Stimulated activated CD8-positive, alpha-beta memory T cell treated with anti-CD3 and anti-CD28 coated beads, Interleukin-15, amount 100 ng/mL, for 48 hours (primary cell): ENCODE measurements around the gene CD96.

Experiments
- DNase-seq, 2 donors: peaks; one replicate each; pipeline ENCODE4 v3.0.0-alpha.2; 2020; ENCODE audit warnings: low read depth in 2 of 2

The CD96 gene

DNA sequence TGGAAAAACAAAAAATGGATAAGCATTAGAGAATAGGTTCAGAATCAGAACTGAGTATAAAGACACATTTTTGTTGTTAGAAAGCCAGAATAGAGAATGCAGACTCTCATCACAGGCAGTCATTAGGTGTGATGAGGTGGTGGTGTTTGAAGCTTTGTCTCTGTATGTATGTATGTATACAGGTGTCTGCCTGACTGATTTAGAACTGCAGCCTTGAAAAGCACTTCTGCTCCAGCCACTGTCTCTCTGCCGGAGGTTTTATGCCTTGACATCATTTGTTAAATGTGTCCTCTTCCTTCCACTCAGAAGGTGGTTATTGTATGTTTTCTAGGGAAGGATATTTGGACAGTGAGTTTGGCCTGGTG is 133.8 kb downstream of the CD96 start:
- DNase-seq = no peak

GRCh38 chr3:111676211-111677006 is 134.4 kb downstream of the CD96 start:
- no peak for DNase-seq

DNA sequence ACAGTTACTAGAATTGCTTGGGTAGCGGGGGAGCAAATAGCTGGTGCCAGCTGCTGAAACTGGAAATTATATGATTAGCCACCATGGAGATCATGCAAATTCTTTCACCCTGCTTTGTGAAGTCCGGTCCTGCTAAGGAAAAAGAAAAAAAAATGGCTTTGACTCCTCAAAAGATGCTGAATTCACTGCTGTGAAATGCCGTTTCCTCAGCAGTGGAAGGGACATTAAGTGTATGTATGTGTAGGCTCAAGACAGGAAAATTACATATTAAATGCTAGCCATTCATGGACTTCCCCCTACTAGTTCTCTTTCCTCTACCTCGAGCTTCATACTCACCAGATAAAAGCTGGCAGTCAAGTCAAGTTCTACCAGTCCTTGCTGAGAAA is 135.0 kb downstream of the CD96 start:
- DNase-seq = no peak

DNA sequence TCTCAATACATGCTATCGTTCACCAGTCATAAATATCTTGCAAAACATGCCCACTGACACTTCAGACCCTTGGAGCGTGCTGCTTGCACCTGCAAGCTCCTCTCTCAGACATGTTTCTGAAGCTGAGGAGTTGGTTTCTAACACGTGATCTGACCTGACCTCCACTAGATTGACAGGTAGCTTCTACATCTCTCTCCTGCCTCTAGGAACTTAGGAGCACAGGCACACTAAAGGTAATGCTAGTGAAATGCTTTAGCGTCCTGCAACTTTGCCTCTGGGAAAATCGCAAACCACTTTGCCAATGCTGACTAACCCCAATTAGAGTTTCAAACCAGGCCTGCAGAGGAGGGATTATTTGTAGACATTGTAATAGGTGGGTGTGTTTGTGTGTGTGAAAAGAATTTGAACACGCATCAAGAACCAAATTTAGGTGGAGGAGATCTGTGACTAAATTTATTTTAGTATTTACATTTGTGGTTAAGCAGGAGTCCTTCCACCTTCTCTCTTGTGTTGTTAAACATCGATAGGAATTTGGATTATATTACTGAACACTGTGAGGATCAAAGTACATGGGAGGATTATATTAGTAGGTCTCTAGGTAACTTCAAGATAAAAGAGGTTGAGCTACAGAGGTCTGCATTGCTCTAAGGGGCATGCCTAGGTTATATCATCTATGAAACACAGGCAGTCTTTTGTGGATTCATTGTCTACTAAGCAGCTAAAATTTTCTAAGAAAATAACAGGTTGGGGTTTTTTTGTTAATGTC is 139.8 kb downstream of the CD96 start:
- no peak for DNase-seq

DNA sequence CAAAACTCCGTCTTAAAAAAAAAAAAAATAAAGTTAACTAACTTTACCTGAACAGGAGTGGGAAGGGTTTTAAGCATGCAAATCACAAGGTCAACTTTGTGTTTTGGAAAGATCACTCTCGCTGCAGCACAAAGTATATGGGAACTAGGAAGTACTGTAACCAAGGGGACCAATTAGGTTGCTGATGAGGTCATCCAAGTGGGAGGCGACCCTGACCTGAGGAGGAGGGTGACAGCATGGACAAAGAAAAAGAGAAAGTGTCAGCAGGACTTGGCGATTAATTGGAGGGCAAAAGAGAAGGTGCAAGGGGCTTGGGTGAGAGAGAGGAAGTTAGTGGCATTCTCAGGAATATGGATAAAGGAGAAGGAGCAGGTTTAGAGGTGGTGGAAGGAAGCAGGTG is 142.6 kb downstream of the CD96 start:
- DNase-seq = no peak

GRCh38 chr3:111688190-111688800 is 146.3 kb downstream of the CD96 start:
- DNase-seq = no peak

GRCh38 chr3:111690242-111690641 is 148.2 kb downstream of the CD96 start:
- DNase-seq = no peak

DNA sequence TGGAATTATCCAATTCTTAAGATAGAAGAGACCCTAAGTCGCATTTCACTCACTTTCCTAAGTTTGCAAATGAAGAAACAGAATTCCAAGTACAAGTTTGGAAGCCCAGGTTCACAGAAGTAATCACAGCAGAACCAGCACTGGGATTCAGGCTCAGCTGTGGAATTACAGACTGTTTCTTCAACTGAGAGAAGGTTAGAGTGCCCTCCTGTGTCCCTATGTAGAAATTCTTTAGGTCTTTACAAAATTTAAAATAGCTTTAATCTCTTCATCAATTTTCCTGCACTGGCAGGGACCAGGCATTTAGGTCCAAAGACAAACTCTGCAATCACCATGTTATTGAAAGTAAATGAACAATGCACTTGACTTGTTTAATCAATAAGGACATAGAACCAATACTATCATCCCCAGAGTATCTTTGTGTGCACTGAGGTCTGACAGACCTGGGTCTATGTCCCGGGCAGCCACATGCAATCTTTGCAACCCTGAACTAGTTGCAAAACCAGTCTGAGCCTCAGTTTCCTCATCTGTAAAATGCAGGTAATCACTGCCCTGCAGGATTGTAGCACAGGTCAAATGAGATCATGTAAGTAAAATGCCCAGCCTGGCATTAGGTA is 149.4 kb downstream of the CD96 start:
- DNase-seq = no peak

GRCh38 chr3:111692593-111693552 is 150.9 kb downstream of the CD96 start:
- DNase-seq = no peak

DNA sequence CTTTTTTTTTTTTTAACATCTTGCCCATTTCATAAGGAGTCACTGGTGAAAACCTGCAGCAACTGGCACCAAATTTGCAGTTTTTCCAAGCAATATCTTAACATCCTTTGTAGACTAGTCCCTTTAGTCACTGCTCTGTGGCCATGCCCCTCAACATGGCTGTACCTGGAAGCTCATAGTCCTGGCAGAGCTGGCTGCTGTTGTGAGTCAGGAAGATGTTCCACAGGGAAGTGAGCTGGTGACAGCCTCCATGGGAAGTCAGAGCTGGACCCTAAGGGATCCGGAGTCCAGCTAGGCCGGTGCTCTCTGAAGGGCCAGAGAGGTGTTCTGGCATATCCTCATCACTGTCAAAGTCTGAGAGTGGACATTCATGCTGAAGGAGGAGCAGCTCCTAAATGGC is 152.5 kb downstream of the CD96 start:
- DNase-seq = no peak

GRCh38 chr3:111695636-111696117 is 153.7 kb downstream of the CD96 start:
- DNase-seq = no peak

- no peak for DNase-seq
Measured at GRCh38 chr3:111700054-111700453, 158.1 kb downstream of the CD96 start.

GRCh38 chr3:111701292-111701906 is 159.4 kb downstream of the CD96 start:
- DNase-seq = no peak
